Renal cortex interstitium (tissue), 15 donors: ENCODE data around the gene LCE1F. TPM values are rescaled to one million over a fixed set of nuclear protein-coding genes. Genes with fewer than 3 reads are reported as not detected.

ENCODE experiments used
- DNase-seq, 11 donors: peaks; one replicate each; pipeline ENCODE4 v3.0.0-alpha.2; 2013; ENCODE audit warnings: low read depth in 9 of 11, low spot score in 4 of 11; ENCODE audit errors: extremely low read depth in 1 of 11
- long read RNA-seq, 16 experiments: transcript quantifications; one replicate each; lab custom pipeline, GENCODE V29; 2026
- polyA plus RNA-seq, 3 donors: library from polyadenylated mRNA; unstranded; fragments of 120-200 nt; gene quantifications; one replicate each; pipeline ENCODE4 v1.2.1, GENCODE V29; 2013; ENCODE audit not compliant: insufficient read length in 3 of 3

Gene LCE1F, protein sequence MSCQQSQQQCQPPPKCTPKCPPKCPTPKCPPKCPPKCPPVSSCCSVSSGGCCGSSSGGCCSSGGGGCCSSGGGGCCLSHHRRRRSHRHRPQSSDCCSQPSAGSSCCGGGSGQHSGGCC
- polyA plus RNA-seq = not detected
- long read RNA-seq, donor 1 = 0 reads
- long read RNA-seq, donor 2 = 0 reads
- long read RNA-seq, donor 3 = 0 reads
- long read RNA-seq, donor 4 = 0 reads
- long read RNA-seq, donor 5 = 0 reads
- long read RNA-seq, donor 6 = 0 reads
- long read RNA-seq, donor 7 = 0 reads
- long read RNA-seq, donor 8 = 0 reads
- long read RNA-seq, donor 9 = 0 reads
- long read RNA-seq, donor 10 = 0 reads
- long read RNA-seq, donor 11 = 0 reads
- long read RNA-seq, donor 12 = 0 reads
- long read RNA-seq, donor 13, partial matches to known transcripts = 0 of 1 reads
- long read RNA-seq, donor 13, other reads (novel, unspliced or antisense) = 0 of 1 reads
- long read RNA-seq, donor 14 = 0 reads
- long read RNA-seq, donor 15 = 0 reads
- long read RNA-seq, donor 16 = 0 reads

DNA sequence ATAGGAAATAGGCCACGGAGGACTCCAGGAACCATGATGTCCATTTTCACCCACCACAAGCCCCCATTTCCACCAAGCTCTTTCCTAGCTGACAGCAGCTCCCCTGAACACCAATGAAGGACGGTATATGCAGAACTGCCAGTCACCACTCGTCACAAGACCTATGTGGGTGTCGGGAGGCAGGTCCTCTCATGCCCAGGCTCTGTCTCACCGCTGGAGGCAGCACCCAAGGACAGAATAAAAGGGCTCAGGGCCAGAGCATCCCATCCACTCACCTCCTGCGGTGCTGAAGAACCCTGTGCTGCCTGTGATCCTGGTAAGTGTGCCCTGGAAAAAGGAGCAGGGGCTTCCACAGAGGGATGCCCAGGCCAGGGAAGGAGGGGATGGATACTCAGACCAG is at the start of gene LCE1F:
TSS of gene LCE1F (plus strand) at position 266 of the 400 bp plus-strand sequence. CDS start 1,232 bp downstream, outside the sequence.
- DNase-seq = no peak

DNA sequence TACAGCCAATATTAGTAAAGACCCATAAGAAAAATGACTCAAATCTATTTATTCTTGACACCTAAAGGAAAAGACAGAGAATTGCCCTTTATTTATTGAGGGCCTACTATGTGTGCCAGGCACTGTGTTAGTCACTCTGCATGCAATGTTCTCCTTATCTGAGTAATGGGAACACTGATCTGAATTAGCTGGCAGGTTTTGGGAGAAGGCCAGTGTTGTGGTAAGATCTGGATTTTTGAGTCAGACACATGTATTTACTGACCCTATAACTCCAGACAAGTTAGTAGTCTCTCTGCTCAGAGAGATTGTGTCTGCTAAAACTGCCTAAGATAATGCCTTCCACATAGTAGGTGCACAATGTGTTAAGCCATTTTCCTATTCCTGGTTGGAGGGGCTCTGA is 49.7 kb upstream of the LCE1F start:
- no peak for DNase-seq

DNA sequence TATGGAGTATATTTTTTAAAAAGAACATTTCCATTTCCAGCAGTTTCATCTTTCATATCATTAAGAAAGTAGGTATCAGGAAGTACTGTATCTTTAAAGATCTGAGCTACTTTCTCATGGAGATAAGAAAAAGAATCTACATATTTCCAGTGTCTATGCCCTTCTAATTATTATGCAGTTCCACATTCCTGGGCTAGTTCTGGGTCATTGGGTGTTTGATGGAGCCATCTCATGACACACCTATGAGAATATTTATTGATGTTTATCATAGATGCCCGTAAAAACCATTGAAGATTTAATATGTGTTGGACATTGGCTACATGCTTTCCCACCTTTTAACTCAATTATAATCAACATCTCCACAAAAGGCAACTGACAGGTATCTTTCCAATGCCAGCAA is 46.0 kb upstream of the LCE1F start:
- DNase-seq = no peak

DNA sequence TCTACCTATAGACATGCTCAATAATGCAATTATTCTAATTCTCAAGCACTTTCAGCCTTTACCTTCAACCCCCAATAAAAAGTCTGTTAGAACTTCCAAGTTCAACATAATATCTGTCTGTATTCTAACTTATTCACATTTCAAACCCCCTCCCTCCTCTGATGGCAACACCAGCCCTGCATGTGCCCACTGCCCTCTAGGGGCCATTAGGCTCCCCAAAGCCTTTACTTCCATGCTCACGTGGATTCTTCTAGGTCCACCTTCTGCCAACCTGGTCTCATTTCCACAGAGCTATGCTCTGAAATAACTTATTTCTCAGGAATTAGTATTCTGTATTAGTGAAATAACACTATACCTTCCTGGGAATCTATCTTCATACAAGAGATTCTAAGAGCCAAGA is 39.3 kb upstream of the LCE1F start:
- DNase-seq = no peak

DNA sequence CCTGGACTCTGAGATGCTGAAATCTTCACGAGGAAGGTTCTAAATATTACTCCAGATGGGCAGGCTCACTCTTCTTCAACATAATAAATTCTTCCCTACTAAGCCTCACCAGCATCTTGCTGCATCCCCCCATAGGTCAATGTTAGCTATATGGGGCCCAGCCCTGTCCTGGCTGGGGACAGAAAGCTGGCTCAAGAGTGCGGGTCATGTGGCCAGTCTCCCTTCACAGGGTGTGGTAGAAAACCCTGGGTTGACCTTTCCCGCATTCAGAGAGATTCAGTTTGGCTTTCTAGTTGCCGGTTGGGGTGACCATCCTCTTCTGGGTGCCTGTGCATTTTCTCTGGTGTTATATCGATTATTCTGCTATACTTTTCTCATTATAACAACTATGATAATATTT is 36.9 kb upstream of the LCE1F start:
- DNase-seq = no peak

DNA sequence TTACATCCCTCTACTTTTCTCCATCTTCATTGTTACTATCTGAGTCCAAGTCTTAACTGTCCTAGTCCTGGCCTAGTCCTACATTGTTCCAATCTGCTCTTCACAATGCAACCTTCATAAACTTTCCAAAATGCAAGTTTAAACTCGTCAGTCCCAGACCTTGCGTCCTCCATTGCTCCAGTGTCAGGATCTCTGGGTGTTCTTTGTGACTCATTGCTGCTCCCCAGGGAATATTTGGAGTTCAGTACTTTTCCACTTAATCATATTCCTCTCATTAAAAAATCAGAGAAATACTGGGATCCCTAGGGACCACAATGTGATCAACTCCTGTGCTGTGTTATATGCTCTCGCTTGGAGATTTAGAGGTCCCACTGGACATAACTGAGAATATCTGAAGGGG is 35.1 kb upstream of the LCE1F start:
- DNase-seq = no peak

DNA sequence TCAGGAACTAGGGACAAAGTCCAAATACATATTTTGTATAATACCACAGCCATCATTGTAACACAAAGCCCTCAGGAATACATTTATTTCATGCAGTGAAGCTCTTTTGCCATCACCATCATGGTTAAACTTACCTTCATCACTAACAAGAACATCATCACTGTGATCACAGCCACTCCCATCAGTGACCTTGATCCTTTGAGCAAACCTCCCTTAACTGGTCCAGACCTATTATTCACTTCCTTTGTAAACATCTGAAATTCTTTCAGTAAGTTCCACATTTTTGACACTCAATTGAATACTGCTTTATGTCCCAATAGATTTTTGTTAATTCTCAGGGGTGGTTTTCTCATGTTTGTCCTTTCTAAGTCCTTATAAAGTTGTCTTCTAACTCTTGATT is 33.3 kb upstream of the LCE1F start:
- DNase-seq = no peak

DNA sequence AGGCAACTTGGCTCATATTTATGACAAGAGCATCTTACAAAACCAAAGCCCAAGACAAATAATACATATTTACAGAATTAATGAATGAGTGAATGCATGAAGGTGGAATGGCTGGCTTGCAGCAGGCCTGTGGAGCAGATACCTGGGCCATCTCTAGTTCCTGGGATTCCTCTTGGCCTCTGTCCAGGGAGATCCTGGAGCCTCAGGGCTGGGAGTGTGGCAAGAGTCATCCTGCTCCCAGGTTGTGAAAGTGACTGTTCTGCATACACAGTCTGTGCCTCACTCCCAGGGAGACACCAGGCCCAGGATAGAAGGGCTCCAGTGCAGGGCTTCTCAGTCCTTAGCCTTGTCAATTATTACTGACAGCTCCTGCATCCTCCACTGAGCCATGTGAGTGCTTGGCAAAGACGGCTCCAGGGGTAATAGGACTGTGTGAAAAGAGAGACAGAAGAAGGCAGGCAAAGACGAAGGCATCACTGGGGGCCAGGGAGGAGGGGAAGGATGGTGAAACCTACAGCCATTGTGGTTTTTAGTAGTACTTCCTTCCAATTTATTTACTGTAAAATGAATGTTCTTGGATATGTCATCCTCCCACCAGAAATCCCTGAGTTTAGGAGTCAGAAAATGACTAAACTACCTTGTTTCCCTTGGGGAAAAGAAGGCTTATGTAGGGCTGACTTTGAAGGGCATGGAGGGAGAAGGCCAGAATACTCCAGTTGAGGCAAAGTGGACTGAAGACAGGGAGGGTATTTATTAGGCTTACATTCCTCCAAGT is 31.4 kb upstream of the LCE1F start:
- DNase-seq = no peak

DNA sequence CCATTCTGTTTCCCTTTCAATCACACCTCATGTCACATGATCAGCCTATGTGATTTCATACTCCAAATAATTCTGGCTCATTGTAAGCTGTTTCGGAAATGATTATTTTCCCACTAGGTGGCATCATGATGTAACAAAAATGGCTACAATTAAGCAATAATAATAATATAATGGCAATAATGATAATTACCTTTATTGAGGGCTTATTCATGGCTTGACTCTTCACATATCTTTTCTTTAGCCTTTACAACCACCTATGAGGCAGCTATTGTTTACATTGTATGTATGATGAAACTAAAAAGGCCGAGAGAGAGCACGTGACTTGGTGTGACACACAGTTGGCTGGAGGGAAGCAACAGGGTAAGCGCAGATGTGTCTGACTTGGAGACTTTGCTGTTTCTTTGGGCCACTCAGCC is 29.6 kb upstream of the LCE1F start:
- DNase-seq = no peak

DNA sequence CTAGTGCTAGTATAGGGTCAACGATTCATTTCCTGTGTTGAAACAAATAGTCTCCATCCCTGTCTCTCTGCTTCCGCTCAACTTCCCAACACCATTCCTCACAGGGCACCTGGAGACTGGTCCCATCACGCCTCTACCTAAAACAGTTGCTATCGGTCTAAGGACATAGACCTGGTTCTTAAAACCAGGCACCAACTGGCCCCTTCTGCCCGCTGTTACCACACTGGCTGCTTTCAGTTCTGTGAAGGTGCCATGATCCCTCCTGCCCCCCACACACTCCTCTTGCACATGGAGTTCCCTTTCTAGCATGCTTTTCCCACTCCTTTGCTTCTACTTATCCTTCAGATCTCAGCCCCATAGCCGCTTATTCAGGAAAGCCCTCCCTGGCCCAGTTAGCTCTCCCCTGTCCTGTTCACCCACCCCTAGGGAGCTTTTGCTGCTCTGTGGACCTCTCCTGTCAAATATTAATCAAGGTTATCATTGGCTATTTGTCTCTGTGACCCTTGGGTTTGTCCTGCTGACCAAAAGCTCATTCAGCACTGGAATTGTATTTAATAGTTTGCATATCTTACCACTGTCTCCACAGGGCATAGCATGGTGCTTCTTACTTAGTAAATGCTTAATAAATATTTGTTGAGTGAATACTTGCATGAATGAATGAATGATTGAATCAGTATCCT is 29.0 kb upstream of the LCE1F start:
- no peak for DNase-seq

DNA sequence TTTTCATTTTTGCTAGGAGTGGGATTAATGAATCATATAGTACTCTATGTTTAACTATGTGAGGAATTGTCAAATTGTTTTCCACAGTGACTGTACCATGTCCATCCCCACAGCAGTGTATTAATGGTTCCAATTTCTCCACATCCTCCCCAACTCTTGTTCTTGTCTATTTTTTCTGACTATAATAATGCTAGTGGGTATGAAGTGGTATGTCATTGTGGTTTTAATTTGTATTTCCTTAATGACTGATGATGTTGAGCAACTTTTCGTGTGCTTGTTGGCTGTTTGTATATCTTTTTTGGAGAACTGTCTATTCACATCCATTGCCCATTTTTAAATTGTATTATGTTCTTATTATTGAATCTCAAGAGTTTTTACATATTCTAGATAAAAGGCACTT is 27.1 kb upstream of the LCE1F start:
- no peak for DNase-seq

DNA sequence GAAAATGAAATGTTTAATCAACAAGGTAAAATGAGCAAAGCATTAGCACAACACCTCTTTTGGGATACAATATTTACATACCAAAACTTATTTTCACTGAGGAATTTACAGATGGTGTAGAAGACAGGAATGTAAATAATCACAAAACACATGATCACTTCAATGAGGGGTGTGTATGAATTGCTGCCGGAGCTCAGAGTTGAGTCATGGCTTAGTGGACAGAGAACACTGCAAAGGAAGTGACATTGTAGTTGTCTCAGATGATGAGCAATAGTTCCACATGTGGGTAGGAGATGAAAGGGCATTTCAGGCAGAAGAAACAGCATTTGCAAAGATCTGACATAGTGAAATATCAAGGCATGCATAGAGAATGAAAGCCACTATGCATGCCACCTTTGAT is 22.7 kb upstream of the LCE1F start:
- no peak for DNase-seq

DNA sequence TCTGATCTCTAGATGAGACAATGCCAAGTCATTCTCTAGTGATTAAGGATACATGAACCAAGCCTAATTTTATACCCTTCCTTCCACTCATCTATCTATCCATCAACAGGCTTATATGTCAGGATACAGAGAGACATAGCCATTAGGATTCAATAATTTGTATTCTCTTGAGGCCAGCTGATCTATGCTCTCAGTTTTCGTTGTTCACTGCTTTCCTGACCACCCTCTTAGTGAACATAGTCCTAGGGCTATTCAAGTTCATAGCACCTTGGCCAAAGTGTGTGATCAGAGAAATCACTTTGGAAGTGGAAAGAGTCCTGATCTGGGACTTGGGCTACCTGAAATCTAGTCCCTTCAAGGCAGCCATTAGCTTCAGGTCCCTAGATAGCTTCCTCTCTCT is 21.4 kb upstream of the LCE1F start:
- no peak for DNase-seq

DNA sequence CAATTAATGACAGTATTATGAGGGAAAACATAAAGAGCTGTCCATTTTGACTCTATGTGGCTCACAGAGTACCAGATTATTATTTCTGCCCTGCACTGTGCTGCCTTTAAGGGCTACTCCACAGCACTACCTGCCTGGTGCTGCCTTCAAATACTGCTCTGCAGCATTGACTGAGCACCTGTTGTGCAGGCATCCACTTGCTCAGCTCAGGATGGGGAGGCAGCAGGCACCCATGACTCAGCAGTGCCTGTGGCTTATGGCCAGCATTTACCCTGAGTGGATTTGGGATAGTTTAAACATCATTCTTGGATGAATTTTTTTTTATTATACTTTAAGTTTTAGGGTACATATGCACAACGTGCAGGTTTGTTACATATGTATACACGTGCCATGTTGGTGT is 18.1 kb upstream of the LCE1F start:
- no peak for DNase-seq

DNA sequence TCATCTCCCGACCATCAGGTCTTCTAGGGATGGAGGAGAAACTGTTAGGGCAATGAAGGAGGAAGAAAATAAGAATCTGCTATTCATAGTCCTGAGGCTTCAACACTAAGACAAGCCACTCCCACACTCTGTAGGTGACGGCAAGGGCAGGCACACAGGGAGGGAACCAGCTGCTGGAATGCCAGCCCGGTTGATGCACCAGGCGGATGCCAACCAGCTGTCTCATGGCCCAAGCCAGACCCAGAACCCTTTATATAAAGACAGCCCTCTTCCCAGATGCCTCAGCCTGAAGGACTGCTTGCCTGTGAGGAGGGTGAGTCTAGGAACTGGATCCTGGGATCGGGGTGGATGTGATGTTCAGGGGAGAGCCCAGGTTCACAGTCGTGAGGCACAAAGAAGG is 17.2 kb upstream of the LCE1F start, which contains the start of gene KPRP:
TSS of gene KPRP (plus strand) at position 279 of the 400 bp plus-strand sequence. CDS start 1,564 bp downstream, outside the sequence.
- DNase-seq = no peak

DNA sequence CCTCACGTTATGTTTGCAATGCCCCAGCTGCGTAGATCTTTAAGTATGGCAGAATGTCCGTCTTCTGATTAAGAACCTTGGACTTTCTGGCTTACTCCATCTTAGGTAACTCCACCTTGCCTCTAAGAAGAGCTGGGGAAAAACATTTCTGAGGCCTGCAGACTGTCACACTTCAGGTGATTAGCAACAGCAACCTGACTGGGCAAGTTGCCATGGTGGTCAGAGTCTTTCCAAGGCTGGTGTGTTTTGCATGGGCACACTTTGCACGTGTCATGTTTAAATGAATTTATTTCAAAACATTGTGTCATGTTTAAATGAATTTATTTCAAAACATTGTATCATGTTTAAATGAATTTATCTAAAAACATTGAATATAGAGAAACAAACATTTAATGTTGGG is 16.3 kb upstream of the LCE1F start:
- DNase-seq = peak in 1 of 11 donors; percentile 7

DNA sequence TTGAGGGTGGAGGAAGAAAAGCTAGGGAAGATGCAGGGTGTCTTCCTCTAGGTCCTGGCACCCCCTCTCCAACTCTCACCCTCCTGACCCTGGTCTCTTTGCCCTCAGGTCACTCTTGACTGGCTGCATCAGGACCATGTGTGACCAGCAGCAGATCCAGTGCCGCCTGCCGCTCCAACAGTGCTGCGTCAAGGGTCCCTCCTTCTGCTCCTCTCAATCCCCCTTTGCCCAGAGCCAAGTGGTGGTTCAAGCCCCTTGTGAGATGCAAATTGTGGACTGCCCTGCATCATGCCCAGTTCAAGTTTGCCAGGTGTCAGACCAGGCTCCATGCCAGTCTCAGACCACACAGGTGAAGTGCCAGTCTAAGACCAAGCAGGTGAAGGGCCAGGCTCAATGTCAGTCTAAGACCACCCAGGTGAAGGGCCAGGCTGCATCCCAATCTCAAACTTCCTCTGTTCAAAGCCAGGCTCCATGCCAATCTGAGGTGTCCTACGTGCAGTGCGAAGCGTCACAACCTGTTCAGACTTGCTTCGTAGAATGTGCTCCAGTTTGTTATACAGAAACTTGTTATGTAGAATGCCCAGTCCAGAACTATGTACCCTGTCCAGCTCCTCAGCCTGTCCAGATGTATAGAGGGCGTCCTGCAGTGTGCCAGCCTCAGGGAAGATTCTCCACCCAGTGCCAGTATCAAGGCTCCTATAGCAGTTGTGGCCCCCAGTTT is 15.3 kb upstream of the LCE1F start:
- DNase-seq = no peak

DNA sequence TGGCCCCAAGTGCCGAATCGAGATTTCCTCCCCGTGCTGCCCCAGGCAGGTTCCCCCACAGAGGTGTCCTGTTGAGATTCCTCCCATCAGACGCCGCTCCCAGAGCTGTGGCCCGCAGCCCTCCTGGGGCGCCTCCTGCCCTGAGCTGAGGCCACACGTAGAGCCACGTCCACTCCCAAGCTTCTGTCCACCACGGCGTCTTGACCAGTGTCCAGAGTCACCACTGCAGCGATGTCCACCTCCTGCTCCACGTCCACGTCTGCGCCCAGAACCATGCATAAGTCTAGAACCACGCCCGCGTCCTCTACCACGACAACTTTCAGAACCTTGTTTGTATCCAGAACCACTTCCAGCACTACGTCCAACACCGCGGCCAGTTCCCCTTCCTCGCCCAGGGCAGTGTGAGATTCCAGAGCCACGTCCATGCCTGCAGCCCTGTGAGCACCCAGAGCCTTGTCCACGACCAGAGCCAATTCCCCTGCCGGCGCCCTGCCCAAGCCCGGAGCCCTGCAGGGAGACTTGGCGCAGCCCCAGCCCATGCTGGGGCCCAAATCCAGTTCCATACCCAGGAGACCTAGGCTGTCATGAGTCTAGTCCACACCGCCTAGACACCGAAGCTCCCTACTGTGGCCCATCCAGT is 14.3 kb upstream of the LCE1F start:
- no peak for DNase-seq
